HepG2 (cell line): ENCODE data around the gene TTLL7.

Experiments
- CREB1 ChIP-seq, 2 experiments: fragments of 450-650 bp in 1 of 2; IDR thresholded peaks; 2 replicates each; pipeline ENCODE4 v1.6.1; 2016 to 2017; ENCODE audit warnings: control low read depth in 1 of 2, mild to moderate bottlenecking in 1 of 2, missing compliant biosample characterization in 1 of 2, missing genetic modification characterization in 1 of 2
- CTCF ChIP-seq: sonication (generic); formaldehyde crosslinking; IDR thresholded peaks from 2 replicates; pipeline ENCODE4 v1.5.0; 2020; ENCODE audit warnings: mild to moderate bottlenecking, missing genetic modification reagents, moderate library complexity
- KLF13 ChIP-seq: sonication (generic); formaldehyde crosslinking; IDR thresholded peaks from 2 replicates; pipeline ENCODE4 v1.4.0; 2020; ENCODE audit warnings: mild to moderate bottlenecking, missing genetic modification reagents
- POLR2A ChIP-seq, 2 experiments: IDR thresholded peaks; 2 replicates each; pipeline ENCODE4 v1.6.1; 2011; ENCODE audit warnings: low read depth in 2 of 2, low read length in 2 of 2, mild to moderate bottlenecking in 1 of 2, moderate library complexity in 1 of 2; ENCODE audit not compliant: insufficient read depth in 1 of 2
- SIN3A ChIP-seq: IDR thresholded peaks from 2 replicates; pipeline ENCODE4 v1.6.1; 2011; ENCODE audit warnings: low read depth, mild to moderate bottlenecking, control low read depth, low read length, borderline replicate concordance
- SNRNP70 ChIP-seq: fragments of 200-400 bp; formaldehyde crosslinking; IDR thresholded peaks from 2 replicates; pipeline ENCODE4 v1.6.1; 2017; ENCODE audit warnings: mild to moderate bottlenecking, low read depth, low read length, moderate library complexity
- SP1 ChIP-seq, 2 experiments: fragments of 450-650 bp in 1 of 2; sonication (generic) in 1 of 2; formaldehyde crosslinking in 1 of 2; IDR thresholded peaks; 2 replicates each; pipeline versions ENCODE4 v1.4.0 to v1.6.1; 2016 to 2020; ENCODE audit warnings: missing genetic modification reagents in 1 of 2
- SUZ12 ChIP-seq: fragments of 150-350 bp; IDR thresholded peaks from 2 replicates; pipeline ENCODE4 v1.6.1; 2014; ENCODE audit warnings: low read depth, low read length
- THAP11 ChIP-seq: IDR thresholded peaks from 2 replicates; pipeline ENCODE4 v1.6.1; 2016; ENCODE audit warnings: missing biosample characterization, missing genetic modification reagents
- ZBTB2 ChIP-seq: sonication (generic); formaldehyde crosslinking; IDR thresholded peaks from 2 replicates; pipeline ENCODE4 v1.8.0; 2022; ENCODE audit warnings: low read depth, missing genetic modification reagents
- ZBTB33 ChIP-seq: sonication (generic); formaldehyde crosslinking; IDR thresholded peaks from 2 replicates; pipeline ENCODE4 v1.4.0; 2020; ENCODE audit warnings: missing genetic modification reagents
- ZFP41 ChIP-seq: sonication (generic); formaldehyde crosslinking; IDR thresholded peaks from 2 replicates; pipeline ENCODE4 v1.4.0; 2020; ENCODE audit warnings: mild to moderate bottlenecking, missing genetic modification reagents, borderline replicate concordance
- ZNF563 ChIP-seq: sonication (generic); formaldehyde crosslinking; IDR thresholded peaks from 2 replicates; pipeline ENCODE4 v1.8.0; 2022; ENCODE audit warnings: mild to moderate bottlenecking, moderate library complexity, missing genetic modification reagents
- ZNF773 ChIP-seq: sonication (generic); formaldehyde crosslinking; IDR thresholded peaks from 2 replicates; pipeline ENCODE4 v1.4.0; 2020; ENCODE audit warnings: missing genetic modification reagents, borderline replicate concordance

- no peak for TF ChIP-seq ZFP41 (CRISPR knock-in tag)
- no peak for TF ChIP-seq ZBTB2 (CRISPR knock-in tag)
- TF ChIP-seq ZNF563 (CRISPR knock-in tag), result no peak
- TF ChIP-seq ZBTB33 (CRISPR knock-in tag), result no peak
- TF ChIP-seq SNRNP70, result no peak
- no peak for TF ChIP-seq POLR2A (IDR thresholded peaks at IDR 0.05; ENCODE audit: insufficient read depth in 1 of 2, low read depth in 2 of 2, low read length in 2 of 2)
- TF ChIP-seq SIN3A, result no peak
- TF ChIP-seq CTCF (CRISPR knock-in tag), result no peak
- no peak for TF ChIP-seq THAP11 (CRISPR knock-in tag)
- TF ChIP-seq KLF13 (CRISPR knock-in tag), result no peak
- TF ChIP-seq ZNF773 (CRISPR knock-in tag), result no peak
- no peak for TF ChIP-seq SP1 (IDR thresholded peaks at IDR 0.05)
- TF ChIP-seq SP1 (CRISPR knock-in tag; IDR thresholded peaks at IDR 0.05), result no peak
- no peak for TF ChIP-seq CREB1 (IDR thresholded peaks at IDR 0.05)
- TF ChIP-seq CREB1 (CRISPR knock-in tag; IDR thresholded peaks at IDR 0.05), result no peak
- no peak for TF ChIP-seq SUZ12
Measured at GRCh38 chr1:83967336-83967735, 31.6 kb downstream of the TTLL7 start.
